Amniotic stem cell (primary cell): Measurements from ENCODE around the gene TP53I11.

ENCODE experiments used
- DNase-seq: peaks from one replicate; lab custom pipeline; 2025; lab: John Stamatoyannopoulos, UW

TP53I11 gene

GRCh38 chr11:44885065-44885810 is 65.4 kb downstream of the TP53I11 start:
- DNase-seq: no peak

- no peak for DNase-seq
Measured at GRCh38 chr11:44884056-44884455, 66.6 kb downstream of the TP53I11 start.

GRCh38 chr11:44883277-44883676 is 67.4 kb downstream of the TP53I11 start:
- no peak for DNase-seq
